ENCODE data around the gene MYH9.

Gene MYH9

GRCh38 chr22:36317658-36318271 is 70.0 kb downstream of the MYH9 start:
- TF ChIP-seq EZH2 (optimal IDR thresholded peaks at IDR 0.05; ENCODE audit: low read depth, low read length) (no peak), CTCF (IDR thresholded peaks at IDR 0.05; ENCODE audit: low read length) (no peak), EZH2phosphoT487 (IDR thresholded peaks at IDR 0.05; ENCODE audit: low read length) (no peak)

GRCh38 chr22:36316419-36316818 is 71.3 kb downstream of the MYH9 start:
- Histone ChIP-seq H3K4me3 (ENCODE audit: low read length) (no peak overlapping the region), H3K9ac (ENCODE audit: low read length) (no peak overlapping the region), H3K4me1 (ENCODE audit: low read length) (no peaks in the 10 kb centered on the region), H4K20me1 (ENCODE audit: insufficient read depth, low read length) (no peaks in the 10 kb centered on the region), H3K9me2 (replicated peaks; ENCODE audit: insufficient read depth, low read length) (no peaks in the 10 kb centered on the region), H3K27ac (ENCODE audit: low read length) (no peak overlapping the region), H3F3A (ENCODE audit: insufficient read depth, low read length) (peaks cover 12% of the 10 kb centered on the region; the same call in 1 of the 2 replicates), H3K27me3 (replicated peaks; ENCODE audit: insufficient read depth, low read length) (no peaks in the 10 kb centered on the region), H2AFZ (ENCODE audit: low read length) (no peak overlapping the region), H3K9me3 (replicated peaks; ENCODE audit: insufficient read depth, low read length) (no peaks in the 10 kb centered on the region), H3K36me3 (replicated peaks; ENCODE audit: insufficient read depth, low read length) (peaks cover 53% of the 10 kb centered on the region), H3K4me2 (ENCODE audit: low read depth, low read length) (no peak overlapping the region), H3K79me2 (ENCODE audit: low read length) (peaks cover 89% of the 10 kb centered on the region)
- no peak for TF ChIP-seq EZH2phosphoT487 (IDR thresholded peaks at IDR 0.05; ENCODE audit: low read length)
- no peak for TF ChIP-seq EZH2 (optimal IDR thresholded peaks at IDR 0.05; ENCODE audit: low read depth, low read length)
- no peak for TF ChIP-seq CTCF (IDR thresholded peaks at IDR 0.05; ENCODE audit: low read length)
- no peak for DNase-seq

More at GRCh38 chr22:36317658-36318271, 70.0 kb downstream of the MYH9 start:
- H3K79me2 ChIP-seq (ENCODE audit: low read length), result peaks cover 89% of the 10 kb centered on the region
- H3K4me3 ChIP-seq (ENCODE audit: low read length), result no peak overlapping the region
- H3K36me3 ChIP-seq (replicated peaks; ENCODE audit: insufficient read depth, low read length), result peaks cover 51% of the 10 kb centered on the region
- H3K4me1 ChIP-seq (ENCODE audit: low read length), result no peaks in the 10 kb centered on the region
- H3F3A ChIP-seq (ENCODE audit: insufficient read depth, low read length), result peaks cover 12% of the 10 kb centered on the region; the same call in 1 of the 2 replicates
- H4K20me1 ChIP-seq (ENCODE audit: insufficient read depth, low read length), result no peaks in the 10 kb centered on the region
- no peak overlapping the region for H3K9ac ChIP-seq (ENCODE audit: low read length)
- H3K27ac ChIP-seq (ENCODE audit: low read length), result no peak overlapping the region
- H3K9me3 ChIP-seq (replicated peaks; ENCODE audit: insufficient read depth, low read length), result no peaks in the 10 kb centered on the region
- DNase-seq, result no peak
- H3K4me2 ChIP-seq (ENCODE audit: low read depth, low read length), result no peak overlapping the region
- H2AFZ ChIP-seq (ENCODE audit: low read length), result no peak overlapping the region
- no peaks in the 10 kb centered on the region for H3K27me3 ChIP-seq (replicated peaks; ENCODE audit: insufficient read depth, low read length)
- no peaks in the 10 kb centered on the region for H3K9me2 ChIP-seq (replicated peaks; ENCODE audit: insufficient read depth, low read length)

- H3K27me3 ChIP-seq (replicated peaks; ENCODE audit: insufficient read depth, low read length), result no peaks in the 10 kb centered on the region
- H3K4me1 ChIP-seq (ENCODE audit: low read length), result no peaks in the 10 kb centered on the region
- no peaks in the 10 kb centered on the region for H3K9me3 ChIP-seq (replicated peaks; ENCODE audit: insufficient read depth, low read length)
- no peaks in the 10 kb centered on the region for H3K9me2 ChIP-seq (replicated peaks; ENCODE audit: insufficient read depth, low read length)
- H2AFZ ChIP-seq (ENCODE audit: low read length), result no peak overlapping the region
- H3K4me2 ChIP-seq (ENCODE audit: low read depth, low read length), result no peak overlapping the region
- H4K20me1 ChIP-seq (ENCODE audit: insufficient read depth, low read length), result no peaks in the 10 kb centered on the region
- no peak overlapping the region for H3K27ac ChIP-seq (ENCODE audit: low read length)
- TF ChIP-seq EZH2phosphoT487 (IDR thresholded peaks at IDR 0.05; ENCODE audit: low read length) (no peak), CTCF (IDR thresholded peaks at IDR 0.05; ENCODE audit: low read length) (no peak), EZH2 (optimal IDR thresholded peaks at IDR 0.05; ENCODE audit: low read depth, low read length) (no peak)
- peaks cover 91% of the 10 kb centered on the region for H3K79me2 ChIP-seq (ENCODE audit: low read length)
- peaks cover 12% of the 10 kb centered on the region; the same call in 1 of the 2 replicates for H3F3A ChIP-seq (ENCODE audit: insufficient read depth, low read length)
- peaks cover 50% of the 10 kb centered on the region for H3K36me3 ChIP-seq (replicated peaks; ENCODE audit: insufficient read depth, low read length)
- H3K9ac ChIP-seq (ENCODE audit: low read length), result no peak overlapping the region
- DNase-seq, result no peak
- H3K4me3 ChIP-seq (ENCODE audit: low read length), result no peak overlapping the region
Observed at GRCh38 chr22:36315325-36315724, 72.4 kb downstream of the MYH9 start.
